HEK293 (cell line): Measurements from ENCODE around the gene POLA2.

Source experiments
- CTCF ChIA-PET: fragments of 350-600 bp; formaldehyde crosslinking; extraction: SDS; loops from one replicate; lab custom pipeline; 2021; ENCODE audit warnings: antibody characterized with exemption; lab: Yijun Ruan, JAX
- POLR2A ChIA-PET: fragments of 300-600 bp; formaldehyde crosslinking; extraction: SDS; loops from one replicate; lab custom pipeline; 2020; ENCODE audit warnings: antibody characterized with exemption, inconsistent platforms; lab: Yijun Ruan, JAX
- H3K27ac ChIP-seq: fragments of 200-500 bp; sonication (Bioruptor generic); 2 replicates; pipeline ENCODE4 v1.5.1; 2014; ENCODE audit warnings: low read depth, low read length, control low read depth, inconsistent platforms; ENCODE audit errors: extremely low read depth
- H3K36me3 ChIP-seq, 2 experiments: fragments of 200-500 bp in 1 of 2; sonication (Bioruptor generic) in 1 of 2; 1 replicate in 1 of 2; 2 replicates in 1 of 2; pipeline ENCODE4 v1.5.1; 2014 to 2017; ENCODE audit warnings: inconsistent platforms in 2 of 2, low read length in 2 of 2; ENCODE audit not compliant: control insufficient read depth in 2 of 2, insufficient read depth in 1 of 2
- H3K4me1 ChIP-seq: fragments of 200-500 bp; sonication (Bioruptor generic); 2 replicates; pipeline ENCODE4 v1.5.1; 2014; ENCODE audit warnings: mild to moderate bottlenecking, low read length, inconsistent platforms; ENCODE audit not compliant: control insufficient read depth, insufficient read depth
- H3K4me3 ChIP-seq: 2 replicates; pipeline ENCODE4 v1.5.1; 2011; ENCODE audit warnings: low read depth, mild to moderate bottlenecking, control low read depth, low read length, moderate library complexity
- H3K9me3 ChIP-seq: fragments of 200-500 bp; sonication (Bioruptor generic); 2 replicates; pipeline ENCODE4 v1.5.1; 2014; ENCODE audit warnings: low read depth, low read length, inconsistent platforms; ENCODE audit not compliant: control insufficient read depth, insufficient read depth
- FEZF1 ChIP-seq: fragments of 450-650 bp; formaldehyde crosslinking; IDR thresholded peaks from 2 replicates; pipeline ENCODE4 v1.5.1; 2016; ENCODE audit warnings: missing biosample characterization, missing genetic modification characterization
- KLF9 ChIP-seq: fragments of 450-650 bp; formaldehyde crosslinking; IDR thresholded peaks from 2 replicates; pipeline ENCODE4 v1.5.1; 2016; ENCODE audit warnings: missing biosample characterization, missing genetic modification characterization, low read depth
- MYNN ChIP-seq: fragments of 450-650 bp; formaldehyde crosslinking; IDR thresholded peaks from 2 replicates; pipeline ENCODE4 v1.5.1; 2016; ENCODE audit warnings: missing biosample characterization, missing genetic modification characterization, borderline replicate concordance
- SALL2 ChIP-seq: fragments of 450-650 bp; formaldehyde crosslinking; IDR thresholded peaks from 2 replicates; pipeline ENCODE4 v1.5.0; 2017; ENCODE audit warnings: missing biosample characterization, mild to moderate bottlenecking, missing genetic modification characterization, borderline replicate concordance
- SCRT1 ChIP-seq: fragments of 450-650 bp; formaldehyde crosslinking; IDR thresholded peaks from 2 replicates; pipeline ENCODE4 v1.5.1; 2016; ENCODE audit warnings: missing biosample characterization, missing genetic modification characterization, borderline replicate concordance
- ZBTB48 ChIP-seq: fragments of 450-650 bp; formaldehyde crosslinking; IDR thresholded peaks from 2 replicates; pipeline ENCODE4 v1.5.1; 2016; ENCODE audit warnings: missing biosample characterization, missing genetic modification characterization
- ZEB2 ChIP-seq: fragments of 450-650 bp; formaldehyde crosslinking; IDR thresholded peaks from 2 replicates; pipeline ENCODE4 v1.5.1; 2016; ENCODE audit warnings: missing biosample characterization, missing genetic modification characterization
- ZNF112 ChIP-seq: fragments of 450-650 bp; formaldehyde crosslinking; IDR thresholded peaks from 2 replicates; pipeline ENCODE4 v1.5.0; 2017; ENCODE audit warnings: missing biosample characterization, missing genetic modification characterization
- ZNF132 ChIP-seq: fragments of 450-650 bp; formaldehyde crosslinking; IDR thresholded peaks from 2 replicates; pipeline ENCODE4 v1.5.1; 2017; ENCODE audit warnings: missing biosample characterization, missing genetic modification characterization, borderline replicate concordance
- ZNF2 ChIP-seq: fragments of 450-650 bp; formaldehyde crosslinking; IDR thresholded peaks from 2 replicates; pipeline ENCODE4 v1.5.1; 2016; ENCODE audit warnings: missing biosample characterization, missing genetic modification characterization
- ZNF335 ChIP-seq: fragments of 450-650 bp; formaldehyde crosslinking; conservative IDR thresholded peaks from 2 replicates; pipeline ENCODE4 v1.5.1; 2016; ENCODE audit warnings: missing biosample characterization, missing genetic modification characterization
- ZNF366 ChIP-seq: fragments of 450-650 bp; formaldehyde crosslinking; conservative IDR thresholded peaks from 2 replicates; pipeline ENCODE4 v1.5.1; 2016; ENCODE audit warnings: missing biosample characterization, missing genetic modification characterization
- ZNF426 ChIP-seq: fragments of 450-650 bp; formaldehyde crosslinking; IDR thresholded peaks from 2 replicates; pipeline ENCODE4 v1.5.1; 2017; ENCODE audit warnings: missing biosample characterization, missing genetic modification characterization, mild to moderate bottlenecking, inconsistent platforms, moderate library complexity
- ZNF510 ChIP-seq: fragments of 450-650 bp; formaldehyde crosslinking; IDR thresholded peaks from 2 replicates; pipeline ENCODE4 v1.5.1; 2018; ENCODE audit warnings: mild to moderate bottlenecking, missing genetic modification characterization, missing biosample characterization; ENCODE audit not compliant: insufficient replicate concordance
- ZNF596 ChIP-seq: fragments of 450-650 bp; IDR thresholded peaks from 2 replicates; pipeline ENCODE4 v1.5.0; 2018; ENCODE audit warnings: missing biosample characterization, mild to moderate bottlenecking, missing genetic modification characterization, moderate library complexity
- ZNF626 ChIP-seq: fragments of 450-650 bp; sonication (Bioruptor Pico); formaldehyde crosslinking; IDR thresholded peaks from 2 replicates; pipeline ENCODE4 v1.5.1; 2018; ENCODE audit warnings: missing biosample characterization, missing genetic modification characterization, inconsistent platforms
- ZSCAN30 ChIP-seq: fragments of 450-650 bp; IDR thresholded peaks from 2 replicates; pipeline ENCODE4 v1.5.1; 2018; ENCODE audit warnings: missing biosample characterization, mild to moderate bottlenecking, missing genetic modification characterization, moderate library complexity
- TF ChIP-seq, protein P1 (sequence below): fragments of 450-650 bp; formaldehyde crosslinking; IDR thresholded peaks from 2 replicates; pipeline ENCODE4 v1.5.1; 2016; ENCODE audit warnings: missing biosample characterization, missing genetic modification characterization
- TF ChIP-seq, protein P2 (sequence below): fragments of 450-650 bp; formaldehyde crosslinking; IDR thresholded peaks from 2 replicates; pipeline ENCODE4 v1.5.1; 2016; ENCODE audit warnings: missing biosample characterization, missing genetic modification characterization
- TF ChIP-seq, protein P3 (sequence below): fragments of 450-650 bp; formaldehyde crosslinking; IDR thresholded peaks from 2 replicates; pipeline ENCODE4 v1.5.1; 2016; ENCODE audit warnings: missing biosample characterization, missing genetic modification characterization
- TF ChIP-seq, protein P4 (sequence below): fragments of 450-650 bp; formaldehyde crosslinking; IDR thresholded peaks from 2 replicates; pipeline ENCODE4 v1.5.1; 2016; ENCODE audit warnings: missing biosample characterization, missing genetic modification characterization

The POLA2 gene

DNA sequence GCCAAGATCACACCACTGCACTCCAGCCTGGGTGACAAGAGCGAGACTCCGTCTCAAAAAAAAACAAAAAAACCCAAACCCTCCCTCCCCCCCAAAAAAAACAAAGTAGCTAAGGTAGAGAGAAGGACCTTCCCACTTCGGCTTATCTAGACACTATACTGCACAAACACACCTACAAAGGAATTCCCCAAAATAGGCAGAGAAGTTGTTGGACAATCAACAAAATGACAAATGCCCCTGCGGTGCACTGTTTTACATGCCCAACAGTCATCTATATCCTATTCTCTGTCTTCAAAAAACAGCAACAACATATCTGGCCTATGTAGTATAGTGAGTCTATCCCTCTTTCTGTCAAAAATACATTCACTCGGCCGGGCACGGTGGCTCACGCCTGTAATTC is 65.3 kb downstream of the POLA2 start (continued):
- TF ChIP-seq, protein P1, sequence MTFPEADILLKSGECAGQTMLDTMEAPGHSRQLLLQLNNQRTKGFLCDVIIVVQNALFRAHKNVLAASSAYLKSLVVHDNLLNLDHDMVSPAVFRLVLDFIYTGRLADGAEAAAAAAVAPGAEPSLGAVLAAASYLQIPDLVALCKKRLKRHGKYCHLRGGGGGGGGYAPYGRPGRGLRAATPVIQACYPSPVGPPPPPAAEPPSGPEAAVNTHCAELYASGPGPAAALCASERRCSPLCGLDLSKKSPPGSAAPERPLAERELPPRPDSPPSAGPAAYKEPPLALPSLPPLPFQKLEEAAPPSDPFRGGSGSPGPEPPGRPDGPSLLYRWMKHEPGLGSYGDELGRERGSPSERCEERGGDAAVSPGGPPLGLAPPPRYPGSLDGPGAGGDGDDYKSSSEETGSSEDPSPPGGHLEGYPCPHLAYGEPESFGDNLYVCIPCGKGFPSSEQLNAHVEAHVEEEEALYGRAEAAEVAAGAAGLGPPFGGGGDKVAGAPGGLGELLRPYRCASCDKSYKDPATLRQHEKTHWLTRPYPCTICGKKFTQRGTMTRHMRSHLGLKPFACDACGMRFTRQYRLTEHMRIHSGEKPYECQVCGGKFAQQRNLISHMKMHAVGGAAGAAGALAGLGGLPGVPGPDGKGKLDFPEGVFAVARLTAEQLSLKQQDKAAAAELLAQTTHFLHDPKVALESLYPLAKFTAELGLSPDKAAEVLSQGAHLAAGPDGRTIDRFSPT (tag by site-specific recombination): no peak
- TF ChIP-seq ZNF2 (tag by site-specific recombination) (no peak), KLF9 (tag by site-specific recombination) (no peak), ZNF132 (tag by site-specific recombination) (no peak)
- TF ChIP-seq, protein P2, sequence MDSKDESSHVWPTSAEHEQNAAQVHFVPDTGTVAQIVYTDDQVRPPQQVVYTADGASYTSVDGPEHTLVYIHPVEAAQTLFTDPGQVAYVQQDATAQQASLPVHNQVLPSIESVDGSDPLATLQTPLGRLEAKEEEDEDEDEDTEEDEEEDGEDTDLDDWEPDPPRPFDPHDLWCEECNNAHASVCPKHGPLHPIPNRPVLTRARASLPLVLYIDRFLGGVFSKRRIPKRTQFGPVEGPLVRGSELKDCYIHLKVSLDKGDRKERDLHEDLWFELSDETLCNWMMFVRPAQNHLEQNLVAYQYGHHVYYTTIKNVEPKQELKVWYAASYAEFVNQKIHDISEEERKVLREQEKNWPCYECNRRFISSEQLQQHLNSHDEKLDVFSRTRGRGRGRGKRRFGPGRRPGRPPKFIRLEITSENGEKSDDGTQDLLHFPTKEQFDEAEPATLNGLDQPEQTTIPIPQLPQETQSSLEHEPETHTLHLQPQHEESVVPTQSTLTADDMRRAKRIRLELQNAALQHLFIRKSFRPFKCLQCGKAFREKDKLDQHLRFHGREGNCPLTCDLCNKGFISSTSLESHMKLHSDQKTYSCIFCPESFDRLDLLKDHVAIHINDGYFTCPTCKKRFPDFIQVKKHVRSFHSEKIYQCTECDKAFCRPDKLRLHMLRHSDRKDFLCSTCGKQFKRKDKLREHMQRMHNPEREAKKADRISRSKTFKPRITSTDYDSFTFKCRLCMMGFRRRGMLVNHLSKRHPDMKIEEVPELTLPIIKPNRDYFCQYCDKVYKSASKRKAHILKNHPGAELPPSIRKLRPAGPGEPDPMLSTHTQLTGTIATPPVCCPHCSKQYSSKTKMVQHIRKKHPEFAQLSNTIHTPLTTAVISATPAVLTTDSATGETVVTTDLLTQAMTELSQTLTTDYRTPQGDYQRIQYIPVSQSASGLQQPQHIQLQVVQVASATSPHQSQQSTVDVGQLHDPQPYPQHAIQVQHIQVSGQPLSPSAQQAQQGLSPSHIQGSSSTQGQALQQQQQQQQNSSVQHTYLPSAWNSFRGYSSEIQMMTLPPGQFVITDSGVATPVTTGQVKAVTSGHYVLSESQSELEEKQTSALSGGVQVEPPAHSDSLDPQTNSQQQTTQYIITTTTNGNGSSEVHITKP (tag by site-specific recombination): no peak

DNA sequence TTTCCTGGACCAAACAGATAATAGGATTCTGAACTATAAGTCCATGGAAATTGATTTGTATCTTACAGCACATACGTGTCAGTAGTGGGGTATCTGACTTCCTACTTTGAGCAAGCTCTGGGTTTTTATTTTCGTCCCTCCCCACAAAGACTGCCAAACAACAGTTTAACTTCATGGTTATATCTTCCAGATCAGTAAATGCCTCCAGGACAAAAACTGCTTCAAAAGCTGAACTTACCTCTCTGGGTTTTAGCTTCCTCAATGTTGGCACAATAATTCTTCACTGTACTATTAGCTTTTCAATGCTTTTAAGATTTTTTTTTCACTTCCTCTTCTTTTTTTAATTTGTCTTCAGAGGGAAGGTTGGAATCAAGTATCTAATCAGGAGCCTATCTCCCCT is 67.7 kb downstream of the POLA2 start:
- Histone ChIP-seq H3K4me1 (no peaks in the 10 kb centered on the region), H3K27ac (no peak overlapping the region), H3K36me3 (no peaks in the 10 kb centered on the region; a peak in 1 of 3 replicates), H3K4me3 (no peak overlapping the region)
- TF ChIP-seq, protein P3, sequence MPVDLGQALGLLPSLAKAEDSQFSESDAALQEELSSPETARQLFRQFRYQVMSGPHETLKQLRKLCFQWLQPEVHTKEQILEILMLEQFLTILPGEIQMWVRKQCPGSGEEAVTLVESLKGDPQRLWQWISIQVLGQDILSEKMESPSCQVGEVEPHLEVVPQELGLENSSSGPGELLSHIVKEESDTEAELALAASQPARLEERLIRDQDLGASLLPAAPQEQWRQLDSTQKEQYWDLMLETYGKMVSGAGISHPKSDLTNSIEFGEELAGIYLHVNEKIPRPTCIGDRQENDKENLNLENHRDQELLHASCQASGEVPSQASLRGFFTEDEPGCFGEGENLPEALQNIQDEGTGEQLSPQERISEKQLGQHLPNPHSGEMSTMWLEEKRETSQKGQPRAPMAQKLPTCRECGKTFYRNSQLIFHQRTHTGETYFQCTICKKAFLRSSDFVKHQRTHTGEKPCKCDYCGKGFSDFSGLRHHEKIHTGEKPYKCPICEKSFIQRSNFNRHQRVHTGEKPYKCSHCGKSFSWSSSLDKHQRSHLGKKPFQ (tag by site-specific recombination): no peak
- no peak for TF ChIP-seq ZSCAN30 (tag by site-specific recombination)
- no peak for TF ChIP-seq ZNF626 (tag by site-specific recombination)
- TF ChIP-seq SALL2 (tag by site-specific recombination): no peak
- no peak for TF ChIP-seq ZNF366 (tag by site-specific recombination)
- no peak for TF ChIP-seq ZNF112 (tag by site-specific recombination)
- no peak for TF ChIP-seq FEZF1
- no peak for TF ChIP-seq MYNN
- no peak for TF ChIP-seq ZNF426 (tag by site-specific recombination)
- no peak for TF ChIP-seq ZNF510 (tag by site-specific recombination)
- TF ChIP-seq, all 188 proteins: peak for 0
- no peaks in the 10 kb centered on the region for H3K9me3 ChIP-seq
- CTCF ChIA-PET: interaction anchor here (0.6 to 11.7 kb wide), 38 partner anchors 9 to 315 kb away, joined by 3 to 206 read pairs (median 5); partner anchors contain the start of genes ARL2, CDC42EP2 and POLA2
- POLR2A ChIA-PET: interaction anchor here (0.6 to 2.2 kb wide), 4 partner anchors 15 to 168 kb away, joined by 3 to 9 read pairs (median 6); partner anchors contain the start of genes CDC42EP2 and NEAT1

DNA sequence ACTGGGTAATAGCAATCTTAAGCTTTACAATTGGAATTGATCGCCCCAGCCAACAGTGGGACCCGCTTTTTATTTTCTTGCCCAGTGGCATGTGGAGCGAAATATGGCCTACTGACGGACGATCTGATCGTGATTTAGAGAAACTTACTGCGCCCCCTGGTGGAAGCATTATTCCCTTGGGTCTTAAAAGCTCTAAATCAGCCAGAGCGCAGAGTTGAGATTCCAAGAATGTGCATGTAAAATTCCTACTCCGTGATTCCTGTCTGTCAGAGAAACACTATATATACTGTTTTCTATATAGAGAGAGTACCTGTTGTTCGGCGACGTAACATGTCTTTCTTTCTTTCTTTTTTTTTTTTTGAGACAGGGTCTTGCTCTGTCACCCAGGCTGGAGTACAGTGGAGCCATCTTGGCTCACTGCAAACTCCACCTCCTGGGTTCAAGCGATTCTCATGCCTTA is 68.2 kb downstream of the POLA2 start:
- Histone ChIP-seq H3K4me3 (no peak overlapping the region), H3K9me3 (no peaks in the 10 kb centered on the region), H3K27ac (no peak overlapping the region), H3K4me1 (no peaks in the 10 kb centered on the region), H3K36me3 (no peaks in the 10 kb centered on the region)
- POLR2A ChIA-PET: interaction anchor here (0.6 to 2.2 kb wide), 4 partner anchors 15 to 168 kb away, joined by 3 to 9 read pairs (median 6); partner anchors contain the start of genes CDC42EP2 and NEAT1
- CTCF ChIA-PET: interaction anchor here (0.6 to 11.7 kb wide), 41 partner anchors 9 to 386 kb away, joined by 3 to 206 read pairs (median 5); partner anchors contain the start of genes ARL2, CDC42EP2 and POLA2
- TF ChIP-seq ZNF335 (tag by site-specific recombination): peak; percentile 66
- no peak for TF ChIP-seq SCRT1 (tag by site-specific recombination)
- TF ChIP-seq, protein P4, sequence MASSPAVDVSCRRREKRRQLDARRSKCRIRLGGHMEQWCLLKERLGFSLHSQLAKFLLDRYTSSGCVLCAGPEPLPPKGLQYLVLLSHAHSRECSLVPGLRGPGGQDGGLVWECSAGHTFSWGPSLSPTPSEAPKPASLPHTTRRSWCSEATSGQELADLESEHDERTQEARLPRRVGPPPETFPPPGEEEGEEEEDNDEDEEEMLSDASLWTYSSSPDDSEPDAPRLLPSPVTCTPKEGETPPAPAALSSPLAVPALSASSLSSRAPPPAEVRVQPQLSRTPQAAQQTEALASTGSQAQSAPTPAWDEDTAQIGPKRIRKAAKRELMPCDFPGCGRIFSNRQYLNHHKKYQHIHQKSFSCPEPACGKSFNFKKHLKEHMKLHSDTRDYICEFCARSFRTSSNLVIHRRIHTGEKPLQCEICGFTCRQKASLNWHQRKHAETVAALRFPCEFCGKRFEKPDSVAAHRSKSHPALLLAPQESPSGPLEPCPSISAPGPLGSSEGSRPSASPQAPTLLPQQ (tag by site-specific recombination): peak; percentile 83
- TF ChIP-seq ZBTB48: no peak
- 0 out of 2 replicates have a peak, but pooled peaks have one; percentile 22 for TF ChIP-seq ZEB2 (tag by site-specific recombination)
- no peak for TF ChIP-seq ZNF596 (tag by site-specific recombination)
